Tibial nerve (tissue), 4 donors: ENCODE data around the gene NBPF9.
"Not testable (repeated sequence)": the region's sequence is repeated elsewhere in the genome, so short reads cannot be mapped to it uniquely, and the experiment has no call there.

Experiments used
- EP300 ChIP-seq, 2 donors: sonication (generic); formaldehyde crosslinking; IDR thresholded peaks; one replicate each; pipeline ENCODE4 v1.6.1; 2017; ENCODE audit warnings: antibody characterized with exemption in 2 of 2, mild to moderate bottlenecking in 1 of 2
- TF ChIP-seq, protein P1 (sequence below), 5 experiments: fragments of 200-600 bp in 3 of 5; fragments of 450-650 bp in 2 of 5; sonication (generic) in 3 of 5; IDR thresholded peaks; one replicate each; pipeline ENCODE4 v1.5.1; 2016 to 2019; ENCODE audit warnings: antibody characterized with exemption in 5 of 5, mild to moderate bottlenecking in 3 of 5, moderate library complexity in 2 of 5

DNA sequence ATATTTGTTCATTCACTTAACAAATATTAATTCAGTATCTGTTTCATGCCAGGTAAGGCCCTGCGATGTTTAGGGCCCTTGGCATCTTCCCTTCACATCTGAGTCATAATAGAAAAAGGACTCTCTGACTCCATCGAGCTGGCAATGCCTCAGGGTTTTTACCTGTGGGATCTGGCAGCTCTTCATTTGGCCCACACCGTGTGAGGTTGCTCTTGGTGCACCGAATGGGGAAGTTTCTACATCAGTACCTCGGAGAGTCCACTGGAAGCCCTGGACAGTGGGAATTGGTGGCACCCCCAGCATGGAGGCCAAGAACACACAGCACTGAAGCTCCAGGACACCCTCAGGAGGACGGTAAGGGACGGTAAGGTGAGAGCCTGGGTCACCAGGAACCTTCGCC lies 5.1 kb downstream of the NBPF9 start:
- TF ChIP-seq, protein P1, sequence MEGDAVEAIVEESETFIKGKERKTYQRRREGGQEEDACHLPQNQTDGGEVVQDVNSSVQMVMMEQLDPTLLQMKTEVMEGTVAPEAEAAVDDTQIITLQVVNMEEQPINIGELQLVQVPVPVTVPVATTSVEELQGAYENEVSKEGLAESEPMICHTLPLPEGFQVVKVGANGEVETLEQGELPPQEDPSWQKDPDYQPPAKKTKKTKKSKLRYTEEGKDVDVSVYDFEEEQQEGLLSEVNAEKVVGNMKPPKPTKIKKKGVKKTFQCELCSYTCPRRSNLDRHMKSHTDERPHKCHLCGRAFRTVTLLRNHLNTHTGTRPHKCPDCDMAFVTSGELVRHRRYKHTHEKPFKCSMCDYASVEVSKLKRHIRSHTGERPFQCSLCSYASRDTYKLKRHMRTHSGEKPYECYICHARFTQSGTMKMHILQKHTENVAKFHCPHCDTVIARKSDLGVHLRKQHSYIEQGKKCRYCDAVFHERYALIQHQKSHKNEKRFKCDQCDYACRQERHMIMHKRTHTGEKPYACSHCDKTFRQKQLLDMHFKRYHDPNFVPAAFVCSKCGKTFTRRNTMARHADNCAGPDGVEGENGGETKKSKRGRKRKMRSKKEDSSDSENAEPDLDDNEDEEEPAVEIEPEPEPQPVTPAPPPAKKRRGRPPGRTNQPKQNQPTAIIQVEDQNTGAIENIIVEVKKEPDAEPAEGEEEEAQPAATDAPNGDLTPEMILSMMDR (IDR thresholded peaks at IDR 0.05) = not testable (repeated sequence)
- not testable (repeated sequence) for TF ChIP-seq EP300 (IDR thresholded peaks at IDR 0.05)
